Measurements from ENCODE around the gene SERPINA10. TPM values are rescaled to one million over a fixed set of nuclear protein-coding genes. Genes with fewer than 3 reads are reported as not detected.

The SERPINA10 gene
- total RNA-seq, 4 donors from 2014 or later, result 0.24 TPM; not detected in 3

DNA sequence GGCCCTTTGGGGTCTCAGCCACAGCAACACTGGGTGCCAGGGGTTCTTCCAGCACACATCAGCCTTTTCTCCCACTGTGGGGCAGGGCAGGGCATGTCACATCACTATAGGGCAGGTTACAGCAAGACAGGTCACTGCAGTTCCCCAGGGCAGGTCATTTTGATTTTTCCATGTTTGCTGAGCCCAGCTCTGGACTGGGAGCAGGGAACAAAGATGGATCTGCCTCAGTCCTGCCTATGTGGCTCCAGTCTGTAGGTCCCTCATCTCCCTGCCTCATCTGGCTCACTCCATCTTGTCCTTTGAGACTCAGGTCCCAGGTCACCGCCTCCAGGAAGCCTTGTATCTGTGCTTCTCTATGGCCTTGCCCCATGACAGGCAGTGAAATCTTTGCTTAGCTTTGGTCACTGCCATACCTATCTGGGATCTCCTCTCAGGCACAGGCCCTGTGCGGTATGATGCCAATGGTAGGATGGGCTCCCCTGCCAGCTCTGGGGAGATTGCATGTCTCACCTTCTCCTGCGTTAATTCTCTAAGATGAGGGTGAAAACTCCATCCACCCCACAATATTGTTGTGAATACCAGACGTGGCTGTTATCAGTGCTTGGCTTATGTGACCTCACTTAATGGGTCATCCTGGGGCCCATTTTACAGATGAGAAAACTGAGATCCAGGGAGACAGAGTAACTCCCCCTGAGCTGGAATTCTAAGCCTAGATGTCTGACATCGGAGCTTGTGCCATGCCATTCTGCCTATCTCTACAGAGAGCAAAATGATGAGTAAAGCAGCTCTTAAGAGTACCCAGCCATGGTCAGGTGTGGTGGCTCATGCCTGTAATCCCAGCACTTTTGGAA lies 28.6 kb upstream of the SERPINA10 start:
- Histone ChIP-seq H3K36me3 (no peaks in the 10 kb centered on the region), H3K9me3 (no peaks in the 10 kb centered on the region), H3K27ac (no peak overlapping the region), H3K27me3 (no peaks in the 10 kb centered on the region), H3K4me1 (peaks cover 15% of the 10 kb centered on the region), H3K4me3 (no peak overlapping the region)
- WGBS, result 92% methylated on average over 5 of the region's 5 CpGs
- TF ChIP-seq EP300 (IDR thresholded peaks at IDR 0.05), result no peak
- no peak for TF ChIP-seq POLR2AphosphoS5 (IDR thresholded peaks at IDR 0.05)
- TF ChIP-seq, protein P1, sequence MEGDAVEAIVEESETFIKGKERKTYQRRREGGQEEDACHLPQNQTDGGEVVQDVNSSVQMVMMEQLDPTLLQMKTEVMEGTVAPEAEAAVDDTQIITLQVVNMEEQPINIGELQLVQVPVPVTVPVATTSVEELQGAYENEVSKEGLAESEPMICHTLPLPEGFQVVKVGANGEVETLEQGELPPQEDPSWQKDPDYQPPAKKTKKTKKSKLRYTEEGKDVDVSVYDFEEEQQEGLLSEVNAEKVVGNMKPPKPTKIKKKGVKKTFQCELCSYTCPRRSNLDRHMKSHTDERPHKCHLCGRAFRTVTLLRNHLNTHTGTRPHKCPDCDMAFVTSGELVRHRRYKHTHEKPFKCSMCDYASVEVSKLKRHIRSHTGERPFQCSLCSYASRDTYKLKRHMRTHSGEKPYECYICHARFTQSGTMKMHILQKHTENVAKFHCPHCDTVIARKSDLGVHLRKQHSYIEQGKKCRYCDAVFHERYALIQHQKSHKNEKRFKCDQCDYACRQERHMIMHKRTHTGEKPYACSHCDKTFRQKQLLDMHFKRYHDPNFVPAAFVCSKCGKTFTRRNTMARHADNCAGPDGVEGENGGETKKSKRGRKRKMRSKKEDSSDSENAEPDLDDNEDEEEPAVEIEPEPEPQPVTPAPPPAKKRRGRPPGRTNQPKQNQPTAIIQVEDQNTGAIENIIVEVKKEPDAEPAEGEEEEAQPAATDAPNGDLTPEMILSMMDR (IDR thresholded peaks at IDR 0.05), result no peak
- TF ChIP-seq POLR2A (IDR thresholded peaks at IDR 0.05), result no peak
- DNase-seq (ENCODE audit: low spot score in 2 of 2), result no peak

GRCh38 chr14:94320243-94320642 lies 27.2 kb upstream of the SERPINA10 start:
- H3K9me3 ChIP-seq, result no peaks in the 10 kb centered on the region
- TF ChIP-seq POLR2AphosphoS5 (IDR thresholded peaks at IDR 0.05) (no peak), EP300 (IDR thresholded peaks at IDR 0.05) (no peak), POLR2A (IDR thresholded peaks at IDR 0.05) (no peak)
- TF ChIP-seq, protein P1 (IDR thresholded peaks at IDR 0.05), result no peak
- DNase-seq (ENCODE audit: low spot score in 2 of 2), result no peak
- WGBS, result 59% methylated on average over 5 of the region's 5 CpGs
- no peaks in the 10 kb centered on the region for H3K27me3 ChIP-seq
- H3K36me3 ChIP-seq, result no peaks in the 10 kb centered on the region
- H3K27ac ChIP-seq, result peak overlapping the region; percentile 65
- H3K4me3 ChIP-seq, result no peak overlapping the region
- H3K4me1 ChIP-seq, result peaks cover 17% of the 10 kb centered on the region

DNA sequence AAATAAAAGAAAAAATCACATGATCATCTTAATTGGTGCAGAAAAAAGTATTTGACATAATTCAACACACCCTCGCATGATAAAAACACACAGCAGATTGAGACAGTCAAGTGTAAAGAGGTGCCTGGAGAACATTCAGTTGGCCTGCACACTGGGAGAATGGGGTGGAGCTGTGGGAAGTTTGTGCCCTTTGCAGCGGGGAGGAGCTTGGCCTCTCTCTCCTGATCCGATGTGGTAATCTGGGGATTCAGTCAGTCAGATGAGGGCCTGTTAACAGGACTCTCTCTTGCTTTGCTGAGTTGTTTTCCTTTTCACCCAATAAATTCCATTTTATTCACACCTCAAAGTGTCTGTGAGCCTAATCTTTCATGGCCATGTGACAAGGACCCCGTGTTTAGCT lies 24.2 kb upstream of the SERPINA10 start:
- 28% methylated on average over 4 of the region's 4 CpGs for WGBS
- Histone ChIP-seq H3K4me1 (peaks cover 26% of the 10 kb centered on the region), H3K27me3 (no peaks in the 10 kb centered on the region), H3K9me3 (no peaks in the 10 kb centered on the region), H3K27ac (peak overlapping the region; percentile 60), H3K36me3 (no peaks in the 10 kb centered on the region), H3K4me3 (no peak overlapping the region)
- no peak for TF ChIP-seq EP300 (IDR thresholded peaks at IDR 0.05)
- TF ChIP-seq, protein P1 (IDR thresholded peaks at IDR 0.05), result no peak
- TF ChIP-seq POLR2A (IDR thresholded peaks at IDR 0.05), result no peak
- no peak for TF ChIP-seq POLR2AphosphoS5 (IDR thresholded peaks at IDR 0.05)
- DNase-seq (ENCODE audit: low spot score in 2 of 2), result peak in 1 of 2 donors; percentile 75

DNA sequence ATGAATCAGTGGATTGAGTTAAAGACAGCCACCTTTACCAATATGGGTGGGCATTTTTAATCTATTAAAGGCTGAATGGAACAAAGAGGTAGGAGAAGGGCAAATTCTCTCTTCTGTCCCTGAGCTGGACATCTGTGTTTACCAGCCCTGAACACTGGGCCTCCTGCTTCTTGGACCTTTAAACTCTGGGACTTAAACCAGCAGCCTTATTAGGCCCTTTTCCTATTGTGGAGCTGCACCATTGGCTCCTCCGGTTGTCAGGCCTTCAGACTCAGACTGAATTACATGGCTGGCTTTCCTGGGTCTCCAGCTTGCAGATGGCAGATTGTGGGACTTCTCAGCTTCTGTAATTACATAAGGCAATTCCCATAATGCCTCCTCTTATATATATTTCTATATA lies 23.6 kb upstream of the SERPINA10 start:
- TF ChIP-seq EP300 (IDR thresholded peaks at IDR 0.05) (no peak), POLR2AphosphoS5 (IDR thresholded peaks at IDR 0.05) (no peak), POLR2A (IDR thresholded peaks at IDR 0.05) (no peak)
- TF ChIP-seq, protein P1 (IDR thresholded peaks at IDR 0.05), result no peak
- no peak overlapping the region for H3K4me3 ChIP-seq

DNA sequence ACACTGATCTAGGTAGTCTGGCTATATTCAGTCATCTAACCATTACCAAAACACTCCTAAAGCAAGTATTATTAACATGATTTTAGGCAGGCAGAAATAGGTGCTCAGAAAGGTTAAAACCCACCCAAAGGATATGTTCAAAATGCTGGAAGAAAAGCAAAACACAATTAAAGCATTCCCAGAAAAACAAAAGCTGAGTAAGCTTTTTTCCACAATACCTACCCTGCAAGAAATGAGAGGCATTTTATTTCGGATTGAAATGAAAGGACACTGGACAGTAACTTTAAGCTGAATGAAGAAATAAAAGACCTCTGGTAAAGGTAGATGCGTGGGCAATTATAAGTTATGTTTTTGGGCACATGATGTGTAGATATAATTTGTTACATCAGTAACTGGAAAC lies 21.8 kb upstream of the SERPINA10 start:
- TF ChIP-seq, protein P1 (IDR thresholded peaks at IDR 0.05), result no peak
- TF ChIP-seq POLR2A (IDR thresholded peaks at IDR 0.05), result no peak
- no peak for TF ChIP-seq POLR2AphosphoS5 (IDR thresholded peaks at IDR 0.05)
- no peak for TF ChIP-seq EP300 (IDR thresholded peaks at IDR 0.05)
- no peak for DNase-seq (ENCODE audit: low spot score in 2 of 2)
- Histone ChIP-seq H3K36me3 (no peaks in the 10 kb centered on the region), H3K4me1 (peaks cover 26% of the 10 kb centered on the region), H3K27me3 (no peaks in the 10 kb centered on the region), H3K4me3 (no peak overlapping the region), H3K27ac (no peak overlapping the region), H3K9me3 (no peaks in the 10 kb centered on the region)
- WGBS, result 89% methylated on average over 2 of the region's 2 CpGs

More for the DNA sequence above, 23.6 kb upstream of the SERPINA10 start:
- peaks cover 26% of the 10 kb centered on the region for H3K4me1 ChIP-seq
- 70% methylated on average over 1 of the region's 1 CpG for WGBS
- H3K36me3 ChIP-seq, result no peaks in the 10 kb centered on the region
- no peaks in the 10 kb centered on the region for H3K27me3 ChIP-seq
- no peak for DNase-seq (ENCODE audit: low spot score in 2 of 2)
- no peaks in the 10 kb centered on the region for H3K9me3 ChIP-seq
- H3K27ac ChIP-seq, result no peak overlapping the region
